NB4 (cell line): Measurements from ENCODE around the gene PRIMPOL.

Source experiments
- MYC ChIP-seq: IDR thresholded peaks from 2 replicates; pipeline ENCODE4 v1.6.1; 2011; ENCODE audit warnings: low read depth, low read length
- POLR2A ChIP-seq: IDR thresholded peaks from 2 replicates; pipeline ENCODE4 v1.6.1; 2011; ENCODE audit warnings: mild to moderate bottlenecking; ENCODE audit not compliant: insufficient read length; ENCODE audit errors: extremely low read depth
- TF ChIP-seq, protein P1 (sequence below): IDR thresholded peaks from one replicate; pipeline ENCODE4 v1.5.1; 2012; ENCODE audit warnings: low read depth, low read length
- TF ChIP-seq, protein P2 (sequence below): IDR thresholded peaks from 2 replicates; pipeline ENCODE4 v1.6.1; 2011; ENCODE audit warnings: low read depth, low read length

GRCh38 chr4:184689681-184690080 lies 40.1 kb downstream of the PRIMPOL start:
- TF ChIP-seq MYC, result no peak
- TF ChIP-seq POLR2A, result no peak
- TF ChIP-seq, protein P1, sequence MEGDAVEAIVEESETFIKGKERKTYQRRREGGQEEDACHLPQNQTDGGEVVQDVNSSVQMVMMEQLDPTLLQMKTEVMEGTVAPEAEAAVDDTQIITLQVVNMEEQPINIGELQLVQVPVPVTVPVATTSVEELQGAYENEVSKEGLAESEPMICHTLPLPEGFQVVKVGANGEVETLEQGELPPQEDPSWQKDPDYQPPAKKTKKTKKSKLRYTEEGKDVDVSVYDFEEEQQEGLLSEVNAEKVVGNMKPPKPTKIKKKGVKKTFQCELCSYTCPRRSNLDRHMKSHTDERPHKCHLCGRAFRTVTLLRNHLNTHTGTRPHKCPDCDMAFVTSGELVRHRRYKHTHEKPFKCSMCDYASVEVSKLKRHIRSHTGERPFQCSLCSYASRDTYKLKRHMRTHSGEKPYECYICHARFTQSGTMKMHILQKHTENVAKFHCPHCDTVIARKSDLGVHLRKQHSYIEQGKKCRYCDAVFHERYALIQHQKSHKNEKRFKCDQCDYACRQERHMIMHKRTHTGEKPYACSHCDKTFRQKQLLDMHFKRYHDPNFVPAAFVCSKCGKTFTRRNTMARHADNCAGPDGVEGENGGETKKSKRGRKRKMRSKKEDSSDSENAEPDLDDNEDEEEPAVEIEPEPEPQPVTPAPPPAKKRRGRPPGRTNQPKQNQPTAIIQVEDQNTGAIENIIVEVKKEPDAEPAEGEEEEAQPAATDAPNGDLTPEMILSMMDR, result no peak
- TF ChIP-seq, protein P2, sequence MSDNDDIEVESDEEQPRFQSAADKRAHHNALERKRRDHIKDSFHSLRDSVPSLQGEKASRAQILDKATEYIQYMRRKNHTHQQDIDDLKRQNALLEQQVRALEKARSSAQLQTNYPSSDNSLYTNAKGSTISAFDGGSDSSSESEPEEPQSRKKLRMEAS, result no peak
